ENCODE measurements around the gene NFATC2. TPM values are rescaled to one million over a fixed set of nuclear protein-coding genes. Genes with fewer than 3 reads are reported as not detected.
A peak's percentile ranks its signal among the peaks of the same experiment; 100 is the strongest.
"Not testable (repeated sequence)": the region's sequence is repeated elsewhere in the genome, so short reads cannot be mapped to it uniquely, and the experiment has no call there.

The NFATC2 gene
- total RNA-seq, 4 donors from 2014 or later, result 5.3 to 22.5 (median 11.5) TPM

DNA sequence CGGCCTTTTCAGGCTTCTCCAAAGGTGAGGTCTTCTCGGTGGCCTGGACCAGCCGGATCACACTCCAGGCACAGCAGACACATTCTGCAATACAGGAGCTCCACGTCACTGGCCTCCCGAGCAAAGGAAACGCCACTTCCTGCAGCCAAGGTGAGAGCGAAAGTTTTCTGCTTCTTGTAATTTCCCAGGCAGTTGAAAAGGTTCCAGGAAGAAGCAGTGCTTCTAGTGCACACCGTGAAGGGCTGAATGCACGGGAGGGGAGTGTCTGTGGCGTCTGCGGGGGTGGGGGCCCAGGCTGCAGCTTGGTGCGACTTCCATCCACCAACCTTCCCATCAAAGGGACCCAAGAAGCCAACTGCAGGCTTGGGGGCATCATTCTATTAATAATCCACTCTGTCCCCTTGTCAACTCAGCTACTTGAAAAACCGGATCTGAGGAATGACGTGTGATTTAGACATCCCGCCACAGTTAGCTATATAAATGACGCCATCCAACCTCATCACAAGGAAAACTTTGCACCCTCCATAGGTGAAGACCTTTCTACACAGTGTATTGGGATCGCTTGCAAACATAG, 61.1 kb downstream of the NFATC2 start:
- no peaks in the 10 kb centered on the region for H3K36me3 ChIP-seq
- intact Hi-C loops (cut with DNase I; ENCODE audit: low total_unique reads) (no loop called here), in situ Hi-C loops (cut with MboI; ENCODE audit: low pct_ligation_motif_present in 1 of 4, low pct_unique_long_range_greater_than_20kb in 1 of 4, low sequenced_read_pairs in 3 of 4) (no loop called here)
- H3K27me3 ChIP-seq, result no peaks in the 10 kb centered on the region
- H3K27ac ChIP-seq, result peak overlapping the region in 1 of 4 donors; percentile 34
- 76 to 90% methylated on average over 7 to 17 of the region's 17 CpGs for WGBS, 2 donors (ENCODE audit: low coverage in 1 of 2)
- TF ChIP-seq POLR2A (IDR thresholded peaks at IDR 0.05), result no peak
- TF ChIP-seq POLR2AphosphoS5 (IDR thresholded peaks at IDR 0.05), result no peak
- no peak for TF ChIP-seq EP300 (IDR thresholded peaks at IDR 0.05; ENCODE audit: low read depth)
- TF ChIP-seq, protein P1, sequence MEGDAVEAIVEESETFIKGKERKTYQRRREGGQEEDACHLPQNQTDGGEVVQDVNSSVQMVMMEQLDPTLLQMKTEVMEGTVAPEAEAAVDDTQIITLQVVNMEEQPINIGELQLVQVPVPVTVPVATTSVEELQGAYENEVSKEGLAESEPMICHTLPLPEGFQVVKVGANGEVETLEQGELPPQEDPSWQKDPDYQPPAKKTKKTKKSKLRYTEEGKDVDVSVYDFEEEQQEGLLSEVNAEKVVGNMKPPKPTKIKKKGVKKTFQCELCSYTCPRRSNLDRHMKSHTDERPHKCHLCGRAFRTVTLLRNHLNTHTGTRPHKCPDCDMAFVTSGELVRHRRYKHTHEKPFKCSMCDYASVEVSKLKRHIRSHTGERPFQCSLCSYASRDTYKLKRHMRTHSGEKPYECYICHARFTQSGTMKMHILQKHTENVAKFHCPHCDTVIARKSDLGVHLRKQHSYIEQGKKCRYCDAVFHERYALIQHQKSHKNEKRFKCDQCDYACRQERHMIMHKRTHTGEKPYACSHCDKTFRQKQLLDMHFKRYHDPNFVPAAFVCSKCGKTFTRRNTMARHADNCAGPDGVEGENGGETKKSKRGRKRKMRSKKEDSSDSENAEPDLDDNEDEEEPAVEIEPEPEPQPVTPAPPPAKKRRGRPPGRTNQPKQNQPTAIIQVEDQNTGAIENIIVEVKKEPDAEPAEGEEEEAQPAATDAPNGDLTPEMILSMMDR (IDR thresholded peaks at IDR 0.05), result no peak
- DNase-seq, result no peak
- H3K4me3 ChIP-seq, result no peak overlapping the region
- H3K9me3 ChIP-seq, result no peaks in the 10 kb centered on the region
- no peaks in the 10 kb centered on the region for H3K4me1 ChIP-seq

DNA sequence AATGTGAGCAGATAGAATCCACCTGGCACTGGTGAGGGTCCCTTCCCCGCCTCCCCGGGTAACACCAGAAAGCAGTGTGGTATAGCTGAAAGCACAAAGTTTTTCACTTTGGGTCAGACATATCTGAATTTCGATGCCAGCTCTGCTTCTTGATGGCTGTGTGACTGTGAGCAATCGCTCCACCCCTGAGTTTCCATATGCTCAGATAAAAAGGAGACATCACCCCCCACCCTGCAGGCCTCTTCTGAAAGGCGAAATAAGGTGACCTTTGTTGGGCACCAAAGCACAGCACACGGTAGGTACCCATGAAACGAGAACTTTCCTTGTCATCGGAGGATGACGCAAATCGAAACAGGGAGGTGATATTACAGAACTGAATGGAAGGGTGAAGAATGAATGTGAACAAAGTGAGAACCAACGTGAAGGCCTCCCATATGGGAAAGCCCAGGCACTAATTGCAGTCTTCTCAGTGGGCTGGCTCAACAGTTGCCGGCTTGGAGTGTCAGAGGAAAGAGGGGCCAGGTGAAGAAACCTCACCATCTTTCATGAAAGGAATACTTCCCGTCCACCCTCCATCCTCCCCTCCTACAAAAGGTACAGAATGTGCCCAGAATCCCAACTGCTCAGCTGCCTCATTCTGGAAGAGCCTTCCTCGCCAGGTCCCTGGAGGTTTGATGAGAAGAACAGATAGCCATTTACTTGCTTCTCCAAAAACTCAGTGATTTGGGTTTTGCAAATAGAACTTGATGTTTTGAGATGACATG, 61.8 kb downstream of the NFATC2 start:
- 72 to 94% methylated on average over 8 to 14 of the region's 14 CpGs for WGBS, 2 donors (ENCODE audit: low coverage in 1 of 2)
- DNase-seq, result no peak
- intact Hi-C loops (cut with DNase I; ENCODE audit: low total_unique reads) (no loop called here), in situ Hi-C loops (cut with MboI; ENCODE audit: low pct_ligation_motif_present in 1 of 4, low pct_unique_long_range_greater_than_20kb in 1 of 4, low sequenced_read_pairs in 3 of 4) (no loop called here)
- no peak for TF ChIP-seq EP300 (IDR thresholded peaks at IDR 0.05; ENCODE audit: low read depth)
- TF ChIP-seq POLR2AphosphoS5 (IDR thresholded peaks at IDR 0.05), result no peak
- no peak for TF ChIP-seq POLR2A (IDR thresholded peaks at IDR 0.05)
- H3K36me3 ChIP-seq, result no peaks in the 10 kb centered on the region
- no peaks in the 10 kb centered on the region for H3K9me3 ChIP-seq
- no peaks in the 10 kb centered on the region for H3K27me3 ChIP-seq
- H3K4me1 ChIP-seq, result no peaks in the 10 kb centered on the region
- H3K4me3 ChIP-seq, result no peak overlapping the region
- peak overlapping the region in 1 of 4 donors; percentile 34 for H3K27ac ChIP-seq

DNA sequence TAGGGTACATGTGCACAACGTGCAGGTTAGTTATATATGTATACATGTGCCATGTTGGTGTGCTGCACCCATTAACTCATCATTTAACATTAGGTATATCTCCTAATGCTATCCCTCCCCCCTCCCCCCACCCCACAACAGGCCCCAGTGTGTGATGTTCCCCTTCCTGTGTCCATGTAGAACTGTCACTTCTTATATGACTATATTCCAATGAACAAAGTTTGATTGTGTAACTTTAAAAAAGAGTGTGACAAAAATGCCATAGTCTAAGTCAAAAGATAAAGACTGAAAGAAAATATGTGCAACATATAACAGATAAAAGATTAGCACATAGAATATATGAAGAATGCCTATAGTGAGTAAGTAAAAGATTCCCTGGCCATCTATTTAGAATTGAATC, 66.4 kb downstream of the NFATC2 start:
- H3K36me3 ChIP-seq; H3K27me3 ChIP-seq; H3K9me3 ChIP-seq; intact Hi-C loops (cut with DNase I; ENCODE audit: low total_unique reads); in situ Hi-C loops (cut with MboI; ENCODE audit: low pct_ligation_motif_present in 1 of 4, low pct_unique_long_range_greater_than_20kb in 1 of 4, low sequenced_read_pairs in 3 of 4); H3K4me1 ChIP-seq; DNase-seq; H3K4me3 ChIP-seq; H3K27ac ChIP-seq: not testable (repeated sequence)
- WGBS, 2 donors (ENCODE audit: low coverage in 1 of 2), result 93% methylated on average over 1 of the region's 1 CpG; no CpG with 5 or more reads in 1 of the 2 donors

DNA sequence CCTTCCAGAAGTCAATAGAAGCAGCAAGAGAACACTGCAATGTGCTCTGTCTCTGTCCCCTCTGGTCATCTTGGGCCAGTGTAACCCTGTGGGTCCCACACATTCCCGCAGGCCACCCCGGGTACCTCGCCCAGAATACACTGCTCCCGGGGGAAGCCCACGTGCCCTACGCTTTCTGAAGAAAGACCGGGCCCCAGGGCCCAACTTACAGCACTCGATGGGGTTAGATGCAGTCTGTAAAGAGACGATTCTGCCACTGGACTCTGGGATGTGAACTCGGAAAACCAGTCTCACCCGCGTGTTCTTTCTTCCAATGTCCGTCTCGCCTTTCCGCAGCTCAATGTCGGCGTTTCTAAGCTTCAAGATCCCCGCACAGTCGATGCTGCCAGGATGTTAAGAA, 68.7 kb downstream of the NFATC2 start:
- TF ChIP-seq, protein P1 (IDR thresholded peaks at IDR 0.05), result no peak
- TF ChIP-seq POLR2AphosphoS5 (IDR thresholded peaks at IDR 0.05), result no peak
- TF ChIP-seq EP300 (IDR thresholded peaks at IDR 0.05; ENCODE audit: low read depth), result no peak
- no peak for TF ChIP-seq POLR2A (IDR thresholded peaks at IDR 0.05)
- intact Hi-C loops (cut with DNase I; ENCODE audit: low total_unique reads) (no loop called here), in situ Hi-C loops (cut with MboI; ENCODE audit: low pct_ligation_motif_present in 1 of 4, low pct_unique_long_range_greater_than_20kb in 1 of 4, low sequenced_read_pairs in 3 of 4) (no loop called here)
- 94 to 100% methylated on average over 4 to 19 of the region's 19 CpGs for WGBS, 2 donors (ENCODE audit: low coverage in 1 of 2)
- no peak for DNase-seq
- H3K27me3 ChIP-seq, result no peaks in the 10 kb centered on the region
- H3K27ac ChIP-seq, result no peak overlapping the region
- H3K9me3 ChIP-seq, result no peaks in the 10 kb centered on the region
- no peak overlapping the region for H3K4me3 ChIP-seq
- no peaks in the 10 kb centered on the region for H3K4me1 ChIP-seq
- peaks cover 0 to 3% (median 0%) of the 10 kb centered on the region in 4 donors for H3K36me3 ChIP-seq

DNA sequence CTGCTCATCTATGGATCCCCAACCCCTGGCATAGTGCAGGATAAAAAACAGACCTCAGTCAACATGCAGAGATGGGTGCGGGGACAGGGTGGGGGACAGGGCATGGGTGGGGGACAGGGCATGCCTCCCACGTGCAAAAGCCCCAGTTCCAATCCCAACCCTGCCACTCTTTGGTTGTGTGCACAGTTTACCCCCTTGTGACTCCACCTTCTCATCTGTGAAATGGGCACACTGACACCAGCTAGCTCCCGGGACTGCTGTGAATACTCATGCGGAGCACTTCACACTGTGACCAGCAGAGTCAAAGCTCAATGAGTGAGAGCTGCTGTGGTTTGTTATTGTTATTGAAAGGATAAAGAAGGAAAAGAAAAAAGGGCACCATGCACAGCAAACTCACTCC, 69.3 kb downstream of the NFATC2 start:
- Histone ChIP-seq H3K36me3 (peaks cover 0 to 3% (median 0%) of the 10 kb centered on the region in 4 donors), H3K4me1 (no peaks in the 10 kb centered on the region), H3K27me3 (no peaks in the 10 kb centered on the region), H3K27ac (no peak overlapping the region), H3K9me3 (no peaks in the 10 kb centered on the region), H3K4me3 (no peak overlapping the region)
- in situ Hi-C loops (cut with MboI; ENCODE audit: low pct_ligation_motif_present in 1 of 4, low pct_unique_long_range_greater_than_20kb in 1 of 4, low sequenced_read_pairs in 3 of 4), result no loop called here
- no peak for TF ChIP-seq POLR2A (IDR thresholded peaks at IDR 0.05)
- no peak for TF ChIP-seq POLR2AphosphoS5 (IDR thresholded peaks at IDR 0.05)
- no peak for TF ChIP-seq EP300 (IDR thresholded peaks at IDR 0.05; ENCODE audit: low read depth)
- TF ChIP-seq, protein P1 (IDR thresholded peaks at IDR 0.05), result no peak
- intact Hi-C loops (cut with DNase I; ENCODE audit: low total_unique reads), result no loop called here
- WGBS, 2 donors (ENCODE audit: low coverage in 1 of 2), result 93% methylated on average over 4 of the region's 4 CpGs; no CpG with 5 or more reads in 1 of the 2 donors
- DNase-seq, result no peak
